Ovary (tissue), 3 donors: Measurements from ENCODE around the gene MT3.

Source experiments
- CTCF ChIP-seq, 3 donors: fragments of 450-650 bp in 2 of 3; fragments of 200-600 bp in 1 of 3; IDR thresholded peaks; one replicate each; pipeline versions ENCODE4 v1.5.1 to v1.8.0; 2016 to 2022; ENCODE audit warnings: antibody characterized with exemption in 3 of 3, mild to moderate bottlenecking in 1 of 3
- POLR2A ChIP-seq: fragments of 450-650 bp; IDR thresholded peaks from one replicate; pipeline ENCODE4 v1.6.1; 2017; ENCODE audit warnings: antibody characterized with exemption, mild to moderate bottlenecking, moderate library complexity
- donor health status: DM: no; HTN: no; CAD: no.

GRCh38 chr16:56611281-56611833 lies 22.0 kb downstream of the MT3 start:
- TF ChIP-seq POLR2A (no peak), CTCF (IDR thresholded peaks at IDR 0.05) (no peak)
